Measurements from ENCODE around the gene GTF3C1.

The GTF3C1 gene

GRCh38 chr16:27499659-27500055 lies 50.1 kb downstream of the GTF3C1 start:
- no peak for TF ChIP-seq CTCF (conservative IDR thresholded peaks at IDR 0.05; ENCODE audit: low read depth, low read length)
- peak; percentile 51 for DNase-seq (ENCODE audit: low read depth)

GRCh38 chr16:27498916-27499658 lies 50.6 kb downstream of the GTF3C1 start:
- no peak for TF ChIP-seq CTCF (conservative IDR thresholded peaks at IDR 0.05; ENCODE audit: low read depth, low read length)
- DNase-seq (ENCODE audit: low read depth) = peak; percentile 68
- H3K4me3 ChIP-seq (ENCODE audit: low read length) = no peak overlapping the region

More at GRCh38 chr16:27499659-27500055, 50.1 kb downstream of the GTF3C1 start:
- no peak overlapping the region for H3K4me3 ChIP-seq (ENCODE audit: low read length)

GRCh38 chr16:27498031-27498825 lies 51.5 kb downstream of the GTF3C1 start:
- no peak for DNase-seq (ENCODE audit: low read depth)

GRCh38 chr16:27495191-27495590 lies 54.5 kb downstream of the GTF3C1 start:
- no peak for DNase-seq (ENCODE audit: low read depth)

More at GRCh38 chr16:27498031-27498825, 51.5 kb downstream of the GTF3C1 start:
- no peak overlapping the region for H3K4me3 ChIP-seq (ENCODE audit: low read length)
- TF ChIP-seq CTCF (conservative IDR thresholded peaks at IDR 0.05; ENCODE audit: low read depth, low read length) = no peak

GRCh38 chr16:27492588-27492979 lies 57.1 kb downstream of the GTF3C1 start:
- no peak for DNase-seq (ENCODE audit: low read depth)
- H3K4me3 ChIP-seq (ENCODE audit: low read length) = no peak overlapping the region
- TF ChIP-seq CTCF (conservative IDR thresholded peaks at IDR 0.05; ENCODE audit: low read depth, low read length) = no peak

More at GRCh38 chr16:27495191-27495590, 54.5 kb downstream of the GTF3C1 start:
- TF ChIP-seq CTCF (conservative IDR thresholded peaks at IDR 0.05; ENCODE audit: low read depth, low read length) = no peak
- no peak overlapping the region for H3K4me3 ChIP-seq (ENCODE audit: low read length)

GRCh38 chr16:27491894-27492587 lies 57.7 kb downstream of the GTF3C1 start:
- no peak for TF ChIP-seq CTCF (conservative IDR thresholded peaks at IDR 0.05; ENCODE audit: low read depth, low read length)
- H3K4me3 ChIP-seq (ENCODE audit: low read length) = no peak overlapping the region
- DNase-seq (ENCODE audit: low read depth) = no peak
